Tibial nerve (tissue), 4 donors: ENCODE results near the gene MFAP5.
"Not testable (repeated sequence)": the region's sequence is repeated elsewhere in the genome, so short reads cannot be mapped to it uniquely, and the experiment has no call there.

Experiments used
- EP300 ChIP-seq, 2 donors: sonication (generic); formaldehyde crosslinking; IDR thresholded peaks; one replicate each; pipeline ENCODE4 v1.6.1; 2017; ENCODE audit warnings: antibody characterized with exemption in 2 of 2, mild to moderate bottlenecking in 1 of 2
- POLR2A ChIP-seq, 2 donors: fragments of 450-650 bp; IDR thresholded peaks; one replicate each; pipeline ENCODE4 v1.6.1; 2017; ENCODE audit warnings: antibody characterized with exemption in 2 of 2, mild to moderate bottlenecking in 2 of 2, moderate library complexity in 2 of 2
- TF ChIP-seq, protein P1 (sequence below), 5 experiments: fragments of 200-600 bp in 3 of 5; fragments of 450-650 bp in 2 of 5; sonication (generic) in 3 of 5; IDR thresholded peaks; one replicate each; pipeline ENCODE4 v1.5.1; 2016 to 2019; ENCODE audit warnings: antibody characterized with exemption in 5 of 5, mild to moderate bottlenecking in 3 of 5, moderate library complexity in 2 of 5

GRCh38 chr12:8624750-8625149 lies 37.9 kb downstream of the MFAP5 start:
- TF ChIP-seq, protein P1, sequence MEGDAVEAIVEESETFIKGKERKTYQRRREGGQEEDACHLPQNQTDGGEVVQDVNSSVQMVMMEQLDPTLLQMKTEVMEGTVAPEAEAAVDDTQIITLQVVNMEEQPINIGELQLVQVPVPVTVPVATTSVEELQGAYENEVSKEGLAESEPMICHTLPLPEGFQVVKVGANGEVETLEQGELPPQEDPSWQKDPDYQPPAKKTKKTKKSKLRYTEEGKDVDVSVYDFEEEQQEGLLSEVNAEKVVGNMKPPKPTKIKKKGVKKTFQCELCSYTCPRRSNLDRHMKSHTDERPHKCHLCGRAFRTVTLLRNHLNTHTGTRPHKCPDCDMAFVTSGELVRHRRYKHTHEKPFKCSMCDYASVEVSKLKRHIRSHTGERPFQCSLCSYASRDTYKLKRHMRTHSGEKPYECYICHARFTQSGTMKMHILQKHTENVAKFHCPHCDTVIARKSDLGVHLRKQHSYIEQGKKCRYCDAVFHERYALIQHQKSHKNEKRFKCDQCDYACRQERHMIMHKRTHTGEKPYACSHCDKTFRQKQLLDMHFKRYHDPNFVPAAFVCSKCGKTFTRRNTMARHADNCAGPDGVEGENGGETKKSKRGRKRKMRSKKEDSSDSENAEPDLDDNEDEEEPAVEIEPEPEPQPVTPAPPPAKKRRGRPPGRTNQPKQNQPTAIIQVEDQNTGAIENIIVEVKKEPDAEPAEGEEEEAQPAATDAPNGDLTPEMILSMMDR (IDR thresholded peaks at IDR 0.05), result not testable (repeated sequence)
- not testable (repeated sequence) for TF ChIP-seq EP300, POLR2A (IDR thresholded peaks at IDR 0.05)
